ENCODE measurements around the gene PDE10A.

PDE10A gene

GRCh38 chr6:165390475-165390874, 272.6 kb downstream of the PDE10A start:
- DNase-seq (ENCODE audit: low spot score), result no peak

DNA sequence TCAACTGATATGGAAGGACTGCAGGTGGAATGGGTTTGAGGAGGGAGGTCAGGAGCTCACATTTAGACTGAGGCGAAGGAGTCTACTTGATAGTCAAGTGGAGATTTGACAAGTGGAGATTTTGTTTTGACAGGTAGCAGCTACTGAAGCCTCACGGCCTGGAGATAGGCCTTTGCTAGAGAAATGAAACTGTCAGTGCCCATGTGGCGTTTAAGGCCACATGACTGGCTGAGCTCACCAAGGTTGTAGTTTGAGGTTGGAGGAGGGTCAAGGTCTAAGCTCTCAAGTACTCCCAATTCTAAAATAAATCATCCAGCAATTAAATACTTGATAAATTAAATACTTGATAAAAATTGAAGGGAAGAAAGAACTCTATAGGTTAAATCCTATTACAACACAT, 273.5 kb downstream of the PDE10A start:
- no peak for DNase-seq (ENCODE audit: low spot score)

- DNase-seq (ENCODE audit: low spot score), result no peak
Observed at GRCh38 chr6:165383323-165383722, 279.7 kb downstream of the PDE10A start.

DNA sequence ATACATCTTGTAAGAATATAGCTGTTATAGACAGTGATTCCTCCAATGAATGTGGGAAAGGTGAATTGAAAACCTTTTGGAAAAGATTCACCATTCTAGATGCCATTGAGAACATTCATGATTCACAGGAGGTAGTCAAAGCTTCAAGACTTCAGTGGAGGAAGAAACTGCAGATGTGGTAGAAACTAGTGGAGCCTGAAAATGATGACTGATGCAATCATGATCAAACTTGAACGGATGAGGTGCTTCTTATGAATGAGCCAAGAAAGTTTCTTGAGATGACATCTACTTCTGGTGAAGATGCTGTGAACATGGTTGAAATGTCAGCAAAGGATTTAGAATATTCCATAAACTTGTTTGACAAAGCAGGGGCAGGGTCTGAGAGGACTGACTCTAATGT, 286.9 kb downstream of the PDE10A start:
- no peak for DNase-seq (ENCODE audit: low spot score)

GRCh38 chr6:165365371-165365770, 297.7 kb downstream of the PDE10A start:
- DNase-seq (ENCODE audit: low spot score), result no peak

DNA sequence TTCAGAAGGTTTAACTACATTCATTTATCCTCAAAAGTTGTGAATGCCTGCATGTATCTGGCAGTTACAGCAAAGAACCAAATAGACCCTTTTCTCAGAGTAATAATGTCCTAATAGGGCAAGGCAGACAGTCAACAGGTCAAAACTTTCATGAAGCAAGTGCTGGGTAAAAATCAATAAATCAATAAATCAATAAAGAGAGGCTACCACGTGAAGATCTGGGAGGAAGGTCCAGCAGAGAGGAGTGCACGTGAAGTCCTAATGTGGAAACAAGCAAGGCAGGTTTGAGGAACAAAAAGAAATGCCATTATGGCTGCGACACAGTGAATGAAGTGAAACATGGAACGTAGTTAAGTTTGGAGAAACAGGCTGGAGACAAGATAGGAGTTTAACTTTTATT, 317.3 kb downstream of the PDE10A start:
- no peak for DNase-seq (ENCODE audit: low spot score)

GRCh38 chr6:165340532-165340931, 322.5 kb downstream of the PDE10A start:
- no peak for DNase-seq (ENCODE audit: low spot score)

DNA sequence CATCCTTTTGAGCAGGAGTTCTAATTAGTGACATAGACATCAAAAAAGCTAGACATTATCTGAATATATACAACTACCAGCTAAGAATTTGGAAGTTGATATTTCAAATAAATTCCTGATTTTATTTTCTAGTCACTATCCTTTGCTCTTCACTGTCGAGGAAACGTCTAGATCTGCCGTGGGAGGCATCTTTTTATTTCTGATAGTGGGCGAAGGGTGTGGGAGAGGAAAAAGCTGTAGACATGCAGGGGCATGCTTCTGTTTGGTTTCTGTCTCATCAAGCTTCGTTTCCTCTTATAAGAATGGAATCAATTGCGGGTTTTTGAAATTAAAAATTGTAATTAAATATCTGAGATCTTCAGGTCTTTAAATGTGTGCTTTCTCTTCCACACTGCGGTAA, 337.4 kb downstream of the PDE10A start:
- DNase-seq (ENCODE audit: low spot score), result no peak

GRCh38 chr6:165321555-165322145, 341.4 kb downstream of the PDE10A start:
- DNase-seq (ENCODE audit: low spot score), result no peak

- DNase-seq (ENCODE audit: low spot score), result no peak
Observed at GRCh38 chr6:165321150-165321549, 341.9 kb downstream of the PDE10A start.

- no peak for DNase-seq (ENCODE audit: low spot score)
Observed at GRCh38 chr6:165317723-165318122, 345.3 kb downstream of the PDE10A start.

GRCh38 chr6:165308926-165309731, 353.9 kb downstream of the PDE10A start, which contains the start of gene C6orf118:
TSS of gene C6orf118 (minus strand) at chr6:165309605. CDS start at chr6:165309586, 19 bp downstream.
- DNase-seq (ENCODE audit: low spot score), result no peak

- DNase-seq (ENCODE audit: low spot score), result no peak
Observed at GRCh38 chr6:165306955-165307354, 356.1 kb downstream of the PDE10A start.

- no peak for DNase-seq (ENCODE audit: low spot score)
Observed at GRCh38 chr6:165301372-165302246, 361.4 kb downstream of the PDE10A start.

DNA sequence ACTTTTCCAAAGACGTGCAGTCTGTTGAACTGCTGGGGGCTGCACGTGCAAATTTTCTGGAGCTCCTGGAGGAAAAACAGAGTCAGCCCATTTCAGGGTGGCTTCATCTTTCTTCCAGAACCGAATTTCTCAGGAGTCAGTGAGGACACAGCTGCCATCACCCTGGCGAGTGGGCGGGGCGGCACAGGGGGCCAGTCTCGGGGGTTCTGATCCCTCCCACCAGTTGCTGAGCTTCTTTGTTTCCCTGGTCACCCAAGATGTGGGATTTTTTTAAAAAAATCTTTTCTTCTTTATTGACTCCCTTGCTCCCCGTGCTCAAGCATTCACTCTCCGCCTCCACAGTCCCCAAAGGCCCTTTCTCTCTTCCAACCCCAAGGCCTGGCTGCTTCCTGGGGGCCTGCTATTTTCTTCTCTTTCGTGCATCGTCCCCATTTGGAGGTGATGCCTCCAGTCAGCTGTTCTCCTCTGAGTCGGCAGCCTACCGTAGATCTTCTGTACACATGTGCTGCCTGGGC, 362.6 kb downstream of the PDE10A start:
- DNase-seq (ENCODE audit: low spot score), result no peak

- DNase-seq (ENCODE audit: low spot score), result no peak
Observed at GRCh38 chr6:165298875-165299274, 364.2 kb downstream of the PDE10A start.

DNA sequence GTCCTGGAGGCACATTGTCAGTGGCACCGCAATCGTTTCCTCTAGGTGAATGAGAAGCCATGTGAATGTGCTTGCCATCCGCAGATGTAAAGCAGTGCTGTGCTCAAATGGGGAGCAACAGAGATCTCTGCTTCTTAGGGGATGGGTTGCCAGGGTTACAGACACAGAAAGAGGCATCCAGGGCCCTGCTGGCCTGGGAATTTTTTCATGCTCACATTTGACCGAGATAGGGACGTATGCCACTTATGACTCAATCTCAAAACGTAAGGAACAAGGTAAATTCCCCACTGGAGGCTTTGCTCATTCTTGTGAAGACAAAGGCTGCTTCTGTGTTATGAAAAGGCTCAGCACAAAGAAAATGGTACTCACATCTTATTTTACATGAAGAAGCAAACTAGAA, 364.6 kb downstream of the PDE10A start:
- no peak for DNase-seq (ENCODE audit: low spot score)

DNA sequence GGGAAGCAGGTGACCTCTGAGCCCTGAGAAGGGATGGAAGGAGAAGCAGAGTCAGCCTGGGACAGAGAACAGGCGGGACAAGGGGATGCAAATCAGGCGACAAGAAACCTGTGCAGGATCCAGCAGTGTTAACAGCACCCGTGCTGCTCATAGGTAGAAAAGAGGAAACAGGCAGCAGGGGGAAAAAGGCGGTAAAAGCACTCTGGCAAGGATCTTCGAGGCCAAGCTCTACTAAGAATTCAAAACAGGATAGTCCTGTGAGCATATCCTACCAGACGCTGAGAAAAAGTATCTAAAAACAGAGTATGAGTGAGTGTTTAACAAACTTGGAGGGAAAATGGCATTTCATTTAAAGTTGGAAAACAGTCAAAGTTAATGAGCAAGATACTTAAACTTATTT, 370.4 kb downstream of the PDE10A start:
- no peak for DNase-seq (ENCODE audit: low spot score)

Data from RKO (cell line).